Naive thymus-derived CD8-positive, alpha-beta T cell (primary cell): ENCODE data around the gene CDKN2C. TPM values are rescaled to one million over a fixed set of nuclear protein-coding genes. Genes with fewer than 3 reads are reported as not detected.

Experiments
- ATAC-seq, 2 donors: fragments of 150-1000 bp; cut with Tn5 transposase in 1 of 2; sonication (Bioruptor Pico), chemical (Tn5 transposase) in 1 of 2; 1 replicate in 1 of 2; 2 replicates in 1 of 2; pipeline ENCODE4 v1.10.0; 2021; ENCODE audit warnings: mild to moderate bottlenecking in 2 of 2, moderate library complexity in 2 of 2
- POLR2A ChIA-PET: fragments of 350-600 bp; sonication (Branson Sonifier 250); formaldehyde crosslinking; loops from one replicate; lab custom pipeline; 2021; ENCODE audit warnings: antibody characterized with exemption; lab: Charles Lee
- DNase-seq, 10 donors: peaks; one replicate each; pipeline versions ENCODE4 v3.0.0 to v3.0.0-alpha.2; 2020 to 2022
- H3K27ac Mint-ChIP-seq, 10 donors: one replicate each; pipeline ENCODE4 v1.8.0; 2020 to 2022; ENCODE audit warnings: mild to moderate bottlenecking in 10 of 10, mixed read lengths in 10 of 10, moderate library complexity in 4 of 10, inconsistent platforms in 1 of 10
- H3K27me3 Mint-ChIP-seq, 5 donors: one replicate each; pipeline ENCODE4 v1.8.0; 2021 to 2022; ENCODE audit warnings: mixed read lengths in 5 of 5
- H3K36me3 Mint-ChIP-seq, 3 donors: one replicate each; pipeline ENCODE4 v1.8.0; 2020 to 2022; ENCODE audit warnings: mixed read lengths in 3 of 3, mild to moderate bottlenecking in 2 of 3, inconsistent platforms in 1 of 3
- H3K4me1 Mint-ChIP-seq, 4 donors: one replicate each; pipeline ENCODE4 v1.8.0; 2021 to 2022; ENCODE audit warnings: mixed read lengths in 4 of 4
- H3K4me3 Mint-ChIP-seq, 10 donors: one replicate each; pipeline ENCODE4 v1.8.0; 2020 to 2022; ENCODE audit warnings: mild to moderate bottlenecking in 10 of 10, mixed read lengths in 10 of 10, moderate library complexity in 6 of 10, inconsistent platforms in 1 of 10
- H3K9me3 Mint-ChIP-seq, 9 donors: one replicate each; pipeline ENCODE4 v1.8.0; 2020 to 2022; ENCODE audit warnings: mixed read lengths in 9 of 9, mild to moderate bottlenecking in 3 of 9, inconsistent platforms in 1 of 9, moderate library complexity in 1 of 9
- polyA plus RNA-seq, 3 donors: library from polyadenylated mRNA; unstranded; fragments of 300-500 nt; fragmentation: Illumina TruSeq; gene quantifications; one replicate each; pipeline ENCODE4 v1.2.3, GENCODE V29; 2021
- total RNA-seq, 8 experiments: library from RNA in 2 of 8; stranded (reverse) in 2 of 8; gene quantifications; one replicate each; pipeline ENCODE4 v1.2.3 and lab custom pipeline; 2021 to 2026

Gene CDKN2C
- total and polyA plus RNA-seq, 5 experiments from 2014 or later = 3.9 to 6.6 (median 4.7) TPM

GRCh38 chr1:50967416-50968157, 2.5 kb upstream of the CDKN2C start:
- POLR2A ChIA-PET = interaction anchor here (1.1 to 4.0 kb wide), 3 partner anchors 8 to 38 kb away, joined by 3 to 49 read pairs (median 30); partner anchors contain the start of gene FAF1
- Mint-ChIP-seq H3K27me3 (peaks cover 0 to 1% (median 0%) of the 10 kb centered on the region in 5 donors), H3K9me3 (no peaks in the 10 kb centered on the region), H3K4me3 (peak overlapping the region; percentile 90 to 99 (median 98)), H3K27ac (peak overlapping the region; percentile 66 to 95 (median 90)), H3K36me3 (no peaks in the 10 kb centered on the region), H3K4me1 (peaks cover 9 to 28% (median 20%) of the 10 kb centered on the region in 4 donors)
- ATAC-seq (no peak), DNase-seq (no peak)

DNA sequence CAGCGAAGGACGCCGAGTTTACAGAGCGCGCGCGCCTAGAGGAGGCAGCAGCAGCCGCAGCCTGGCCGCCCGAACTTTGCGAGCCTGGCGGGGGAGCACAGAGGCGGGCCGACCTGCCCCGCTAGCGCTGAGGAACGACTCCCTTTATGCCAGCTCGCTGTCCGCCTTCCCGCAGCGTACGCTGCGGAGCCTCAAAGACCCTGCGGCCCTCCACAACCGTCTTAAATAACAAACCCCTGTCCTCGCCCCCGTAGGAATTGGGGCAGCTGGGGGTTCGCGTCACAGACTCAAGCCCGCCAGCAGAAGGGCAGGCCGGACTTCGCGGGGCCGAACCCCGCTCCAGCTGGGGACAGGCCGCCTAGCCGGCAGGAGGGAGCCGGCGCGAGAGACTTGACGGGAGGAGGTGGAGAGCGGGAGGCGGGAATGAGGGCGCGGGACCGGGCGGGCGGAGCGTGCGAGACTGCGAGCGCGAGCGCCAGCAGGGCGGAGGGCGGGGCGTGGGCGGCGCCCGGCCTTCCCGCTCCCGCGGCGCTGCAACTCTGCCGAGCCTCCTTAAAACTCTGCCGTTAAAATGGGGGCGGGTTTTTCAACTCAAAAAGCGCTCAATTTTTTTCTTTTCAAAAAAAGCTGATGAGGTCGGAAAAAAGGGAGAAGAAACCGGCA, 1.8 kb upstream of the CDKN2C start:
- peak; percentile 71 to 87 (median 83) for DNase-seq
- POLR2A ChIA-PET = interaction anchor here (0.6 to 4.0 kb wide), 5 partner anchors 9 to 268 kb away, joined by 3 to 49 read pairs (median 9); partner anchors contain the start of genes FAF1 and RNF11
- Mint-ChIP-seq H3K27me3 (peaks cover 0 to 2% (median 0%) of the 10 kb centered on the region in 5 donors), H3K36me3 (no peaks in the 10 kb centered on the region), H3K27ac (peak overlapping the region; percentile 66 to 95 (median 91)), H3K4me1 (peaks cover 9 to 28% (median 20%) of the 10 kb centered on the region in 4 donors), H3K9me3 (no peaks in the 10 kb centered on the region), H3K4me3 (peak overlapping the region; percentile 90 to 99 (median 98))
- peak; percentile 78 to 84 for ATAC-seq

DNA sequence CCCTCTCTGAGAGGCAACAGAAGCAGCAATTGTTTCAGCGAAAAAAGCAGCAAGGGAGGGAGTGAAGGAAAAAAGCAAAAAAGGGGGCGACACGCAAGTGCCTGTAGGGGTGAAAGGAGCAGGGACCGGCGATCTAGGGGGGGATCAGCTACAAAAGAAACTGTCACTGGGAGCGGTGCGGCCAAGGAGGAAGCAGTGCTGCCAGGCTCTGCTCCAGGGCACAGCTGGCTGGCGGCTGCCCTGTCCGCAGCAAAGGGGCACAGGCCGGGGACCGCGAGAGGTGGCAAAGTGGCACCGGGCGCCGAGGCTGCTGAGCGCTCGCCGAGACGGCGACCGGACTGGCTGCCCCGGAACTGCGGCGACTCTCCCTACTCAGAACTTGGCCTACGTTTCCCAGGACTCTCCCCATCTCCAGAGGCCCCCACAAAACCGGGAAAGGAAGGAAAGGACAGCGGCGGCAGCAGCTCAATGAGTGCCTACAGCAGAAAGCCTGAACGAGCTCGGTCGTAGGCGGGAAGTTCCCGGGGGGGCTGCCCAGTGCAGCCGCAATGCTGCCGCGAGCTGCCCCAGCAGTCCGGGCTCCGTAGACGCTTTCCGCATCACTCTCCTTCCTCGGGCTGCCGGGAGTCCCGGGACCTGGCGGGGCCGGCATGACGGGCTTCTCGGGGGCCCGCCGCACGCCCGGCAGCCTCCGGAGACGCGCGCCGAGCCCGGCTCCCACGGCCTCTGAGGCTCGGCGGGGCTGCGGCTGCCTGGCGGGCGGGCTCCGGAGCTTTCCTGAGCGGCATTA, 1.0 kb upstream of the CDKN2C start:
- DNase-seq (peak in 6 of 10 donors; percentile 18 to 65 (median 32)), ATAC-seq (peak; percentile 9 to 23)
- peak overlapping the region; percentile 90 to 99 (median 98) for H3K4me3 Mint-ChIP-seq
- POLR2A ChIA-PET = interaction anchor here (0.6 to 4.0 kb wide), 5 partner anchors 9 to 267 kb away, joined by 3 to 49 read pairs (median 9); partner anchors contain the start of genes FAF1 and RNF11
- peaks cover 9 to 28% (median 20%) of the 10 kb centered on the region in 4 donors for H3K4me1 Mint-ChIP-seq
- H3K36me3 Mint-ChIP-seq = no peaks in the 10 kb centered on the region
- peak overlapping the region; percentile 66 to 95 (median 91) for H3K27ac Mint-ChIP-seq
- peaks cover 0 to 9% (median 1%) of the 10 kb centered on the region in 5 donors for H3K27me3 Mint-ChIP-seq
- no peaks in the 10 kb centered on the region for H3K9me3 Mint-ChIP-seq

GRCh38 chr1:50970509-50970887, 453 bp downstream of the CDKN2C start:
- no peaks in the 10 kb centered on the region for H3K9me3 Mint-ChIP-seq
- POLR2A ChIA-PET = interaction anchor here (2.7 to 4.0 kb wide), 3 partner anchors 7 to 265 kb away, joined by 9 to 49 read pairs (median 30); partner anchors contain the start of genes FAF1 and RNF11
- peaks cover 4 to 19% (median 6%) of the 10 kb centered on the region in 5 donors for H3K27me3 Mint-ChIP-seq
- no peak for DNase-seq
- H3K4me1 Mint-ChIP-seq = peaks cover 9 to 28% (median 20%) of the 10 kb centered on the region in 4 donors
- peak overlapping the region; percentile 90 to 99 (median 98) for H3K4me3 Mint-ChIP-seq
- H3K36me3 Mint-ChIP-seq = no peaks in the 10 kb centered on the region
- H3K27ac Mint-ChIP-seq = peak overlapping the region; percentile 28 to 95 (median 92)
- no peak for ATAC-seq

DNA sequence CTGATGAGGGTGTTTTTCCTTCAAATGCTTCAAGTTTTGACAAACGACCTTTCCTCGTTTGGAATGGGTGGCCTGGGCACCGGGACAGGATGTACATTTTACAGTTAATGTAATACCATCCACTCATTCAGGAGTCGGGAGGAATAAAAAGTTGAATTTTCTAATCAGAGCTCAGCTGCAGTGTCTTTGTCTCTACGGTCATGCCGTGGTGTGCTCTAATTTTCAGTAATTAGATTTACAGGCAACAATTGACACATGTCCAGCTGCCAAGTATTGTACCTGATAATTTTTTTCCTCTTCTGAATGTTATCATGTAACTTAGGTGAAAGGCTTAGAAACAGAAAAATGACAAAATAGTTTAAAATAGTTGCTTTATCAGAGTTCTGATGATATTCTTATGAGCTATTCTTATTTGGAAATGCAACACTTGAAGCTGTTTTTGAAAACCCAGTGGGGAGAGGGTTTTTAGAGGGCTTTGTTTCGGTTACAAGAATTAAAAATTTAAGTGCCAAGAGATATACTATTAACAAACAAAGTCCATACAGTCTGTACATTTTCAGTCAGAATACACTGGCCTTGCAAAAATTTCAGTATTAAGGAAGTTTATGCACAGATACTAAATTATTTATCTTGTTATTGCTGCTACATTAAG, 1.0 kb downstream of the CDKN2C start:
- POLR2A ChIA-PET = interaction anchor here (2.7 to 4.0 kb wide), 2 partner anchors 11 to 265 kb away, joined by 9 to 49 read pairs; partner anchors contain the start of genes FAF1 and RNF11
- Mint-ChIP-seq H3K27ac (peak overlapping the region in 6 of 10 donors; percentile 49 to 93 (median 86)), H3K9me3 (no peaks in the 10 kb centered on the region), H3K27me3 (peaks cover 4 to 19% (median 7%) of the 10 kb centered on the region in 5 donors), H3K36me3 (no peaks in the 10 kb centered on the region), H3K4me1 (peaks cover 9 to 29% (median 20%) of the 10 kb centered on the region in 4 donors), H3K4me3 (peak overlapping the region; percentile 90 to 99 (median 98))
- ATAC-seq (no peak), DNase-seq (no peak)

DNA sequence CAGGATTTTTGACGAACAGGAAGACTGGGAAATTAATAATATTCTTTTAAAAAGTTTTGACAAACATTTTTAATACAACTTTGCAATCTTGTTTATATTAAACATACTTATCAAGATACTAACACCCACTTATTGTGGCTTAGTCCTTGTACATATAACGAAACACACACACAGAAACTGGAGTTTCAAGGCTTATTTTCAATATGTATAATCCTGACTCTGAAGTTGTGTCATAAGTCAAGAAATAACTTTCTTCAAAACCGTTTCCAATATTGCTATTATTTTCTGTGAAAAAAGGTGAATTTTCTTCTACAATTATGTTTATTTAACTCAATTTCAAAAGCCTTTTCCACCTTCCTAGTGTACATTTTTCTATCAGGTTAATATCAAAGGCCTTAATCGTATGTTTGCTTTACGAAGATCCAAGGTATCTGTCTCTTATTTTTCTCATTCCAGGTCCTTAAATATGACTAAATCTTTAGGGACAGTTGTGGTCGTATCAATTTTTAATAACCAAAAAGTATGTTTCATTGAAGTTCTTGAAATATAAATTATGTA, 1.8 kb downstream of the CDKN2C start:
- H3K4me3 Mint-ChIP-seq = peak overlapping the region in 2 of 10 donors; percentile 1 to 98
- DNase-seq = no peak
- no peak for ATAC-seq
- peaks cover 11 to 37% (median 25%) of the 10 kb centered on the region in 4 donors for H3K4me1 Mint-ChIP-seq
- H3K36me3 Mint-ChIP-seq = no peaks in the 10 kb centered on the region
- H3K27ac Mint-ChIP-seq = no peak overlapping the region
- H3K9me3 Mint-ChIP-seq = no peaks in the 10 kb centered on the region
- H3K27me3 Mint-ChIP-seq = peaks cover 8 to 26% (median 14%) of the 10 kb centered on the region in 5 donors
- POLR2A ChIA-PET = interaction anchor here (1.4 to 4.0 kb wide), 2 partner anchors 11 to 12 kb away, joined by 4 to 49 read pairs; partner anchors contain the start of gene FAF1

DNA sequence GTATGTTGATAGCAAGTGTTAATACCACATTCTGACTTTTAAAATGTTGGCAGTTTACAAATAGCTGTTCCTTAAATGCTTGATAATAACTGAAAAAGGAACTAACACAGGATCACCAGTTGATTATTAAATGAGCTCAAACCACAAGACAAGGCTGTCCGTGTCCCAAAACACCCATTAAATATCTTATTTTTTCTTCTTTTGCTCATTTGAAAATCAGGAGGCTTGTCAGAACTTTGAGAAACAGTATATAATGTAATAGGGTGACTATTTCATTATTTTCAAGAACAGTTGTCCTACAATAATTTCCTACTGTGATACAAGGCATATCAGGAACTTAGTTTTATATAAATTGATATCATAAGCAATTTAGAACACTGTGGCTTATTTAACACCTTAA, 2.7 kb downstream of the CDKN2C start:
- H3K36me3 Mint-ChIP-seq = no peaks in the 10 kb centered on the region
- no peaks in the 10 kb centered on the region for H3K9me3 Mint-ChIP-seq
- ATAC-seq (no peak), DNase-seq (no peak)
- no peak overlapping the region for H3K4me3 Mint-ChIP-seq
- peaks cover 13 to 32% (median 24%) of the 10 kb centered on the region in 4 donors for H3K4me1 Mint-ChIP-seq
- H3K27ac Mint-ChIP-seq = no peak overlapping the region
- POLR2A ChIA-PET = interaction anchor here (1.4 kb wide), 1 partner anchor 12 kb away, joined by 4 read pairs; no protein-coding TSS in a partner anchor
- peaks cover 8 to 28% (median 16%) of the 10 kb centered on the region in 5 donors for H3K27me3 Mint-ChIP-seq

- DNase-seq (no peak), ATAC-seq (no peak)
- POLR2A ChIA-PET = interaction anchor here (1.4 kb wide), 1 partner anchor 12 kb away, joined by 4 read pairs; no protein-coding TSS in a partner anchor
- no peak overlapping the region for H3K4me3 Mint-ChIP-seq
- peaks cover 8 to 28% (median 16%) of the 10 kb centered on the region in 5 donors for H3K27me3 Mint-ChIP-seq
- H3K27ac Mint-ChIP-seq = no peak overlapping the region
- H3K4me1 Mint-ChIP-seq = peaks cover 11 to 30% (median 21%) of the 10 kb centered on the region in 4 donors
- no peaks in the 10 kb centered on the region for H3K9me3 Mint-ChIP-seq
- H3K36me3 Mint-ChIP-seq = no peaks in the 10 kb centered on the region
Observed at GRCh38 chr1:50973255-50973654, 3.2 kb downstream of the CDKN2C start.

DNA sequence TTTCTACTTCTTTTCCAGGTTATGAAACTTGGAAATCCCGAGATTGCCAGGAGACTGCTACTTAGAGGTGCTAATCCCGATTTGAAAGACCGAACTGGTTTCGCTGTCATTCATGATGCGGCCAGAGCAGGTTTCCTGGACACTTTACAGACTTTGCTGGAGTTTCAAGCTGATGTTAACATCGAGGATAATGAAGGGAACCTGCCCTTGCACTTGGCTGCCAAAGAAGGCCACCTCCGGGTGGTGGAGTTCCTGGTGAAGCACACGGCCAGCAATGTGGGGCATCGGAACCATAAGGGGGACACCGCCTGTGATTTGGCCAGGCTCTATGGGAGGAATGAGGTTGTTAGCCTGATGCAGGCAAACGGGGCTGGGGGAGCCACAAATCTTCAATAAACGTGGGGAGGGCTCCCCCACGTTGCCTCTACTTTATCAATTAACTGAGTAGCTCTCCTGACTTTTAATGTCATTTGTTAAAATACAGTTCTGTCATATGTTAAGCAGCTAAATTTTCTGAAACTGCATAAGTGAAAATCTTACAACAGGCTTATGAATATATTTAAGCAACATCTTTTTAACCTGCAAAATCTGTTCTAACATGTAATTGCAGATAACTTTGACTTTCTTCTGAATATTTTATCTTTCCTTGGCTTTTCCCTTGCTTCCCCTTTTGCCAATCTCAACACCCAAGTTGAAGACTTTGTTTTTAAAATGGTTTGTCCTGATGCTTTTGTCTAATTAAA, 4.0 kb downstream of the CDKN2C start:
- no peak overlapping the region for H3K4me3 Mint-ChIP-seq
- H3K27me3 Mint-ChIP-seq = peaks cover 13 to 28% (median 22%) of the 10 kb centered on the region in 5 donors
- H3K27ac Mint-ChIP-seq = peak overlapping the region in 1 of 10 donors; percentile 81
- no peak for ATAC-seq
- POLR2A ChIA-PET = no interaction called here
- no peaks in the 10 kb centered on the region for H3K9me3 Mint-ChIP-seq
- H3K4me1 Mint-ChIP-seq = peaks cover 15 to 38% (median 28%) of the 10 kb centered on the region in 4 donors
- no peaks in the 10 kb centered on the region for H3K36me3 Mint-ChIP-seq
- DNase-seq = no peak

- Mint-ChIP-seq H3K36me3 (no peaks in the 10 kb centered on the region), H3K4me3 (no peak overlapping the region)
Observed at GRCh38 chr1:50974618-50974935, 4.5 kb downstream of the CDKN2C start.

More at GRCh38 chr1:50974618-50974935, 4.5 kb downstream of the CDKN2C start:
- Mint-ChIP-seq H3K4me1 (peaks cover 16 to 42% (median 30%) of the 10 kb centered on the region in 4 donors), H3K27me3 (peaks cover 14 to 28% (median 24%) of the 10 kb centered on the region in 5 donors), H3K27ac (no peak overlapping the region), H3K9me3 (no peaks in the 10 kb centered on the region)
- POLR2A ChIA-PET = no interaction called here
- ATAC-seq (no peak), DNase-seq (no peak)
